ENCODE measurements around the gene FXYD2. TPM values are rescaled to one million over a fixed set of nuclear protein-coding genes. Genes with fewer than 3 reads are reported as not detected.

The FXYD2 gene
- total and polyA plus RNA-seq, 9 of the 15 experiments (the other 6 are each of a cell fraction or from before 2014, with no cell fraction given) = not detected

- TF ChIP-seq MAZ (CRISPR knock-in tag; conservative IDR thresholded peaks at IDR 0.05 in 1 of 2, IDR thresholded peaks at IDR 0.05 in 1 of 2) = peak in 1 of 2 experiments; percentile 75; a peak in 2 of 4 replicates
- TF ChIP-seq, protein P1, sequence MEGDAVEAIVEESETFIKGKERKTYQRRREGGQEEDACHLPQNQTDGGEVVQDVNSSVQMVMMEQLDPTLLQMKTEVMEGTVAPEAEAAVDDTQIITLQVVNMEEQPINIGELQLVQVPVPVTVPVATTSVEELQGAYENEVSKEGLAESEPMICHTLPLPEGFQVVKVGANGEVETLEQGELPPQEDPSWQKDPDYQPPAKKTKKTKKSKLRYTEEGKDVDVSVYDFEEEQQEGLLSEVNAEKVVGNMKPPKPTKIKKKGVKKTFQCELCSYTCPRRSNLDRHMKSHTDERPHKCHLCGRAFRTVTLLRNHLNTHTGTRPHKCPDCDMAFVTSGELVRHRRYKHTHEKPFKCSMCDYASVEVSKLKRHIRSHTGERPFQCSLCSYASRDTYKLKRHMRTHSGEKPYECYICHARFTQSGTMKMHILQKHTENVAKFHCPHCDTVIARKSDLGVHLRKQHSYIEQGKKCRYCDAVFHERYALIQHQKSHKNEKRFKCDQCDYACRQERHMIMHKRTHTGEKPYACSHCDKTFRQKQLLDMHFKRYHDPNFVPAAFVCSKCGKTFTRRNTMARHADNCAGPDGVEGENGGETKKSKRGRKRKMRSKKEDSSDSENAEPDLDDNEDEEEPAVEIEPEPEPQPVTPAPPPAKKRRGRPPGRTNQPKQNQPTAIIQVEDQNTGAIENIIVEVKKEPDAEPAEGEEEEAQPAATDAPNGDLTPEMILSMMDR (IDR thresholded peaks at IDR 0.05 in 2 of 3, conservative IDR thresholded peaks at IDR 0.05 in 1 of 3; ENCODE audit: insufficient read depth in 2 of 3, low read depth in 1 of 3, low read length in 3 of 3) = peak; percentile 84 to 93 (median 88)
- 0 out of 2 replicates have a peak, but pooled peaks have one; percentile 12 for TF ChIP-seq JUND (IDR thresholded peaks at IDR 0.05; ENCODE audit: borderline replicate concordance, low read depth, low read length)
- TF ChIP-seq JUND (tag; IDR thresholded peaks at IDR 0.05; ENCODE audit: borderline replicate concordance, low read depth, low read length) = no peak
These were observed 16.8 kb downstream of the FXYD2 start (continued) for GRCh38 chr11:117807482-117808327.

GRCh38 chr11:117806846-117807245, 17.7 kb downstream of the FXYD2 start:
- ATAC-seq (no peak), FAIRE-seq (no peak), DNase-seq (ENCODE audit: extremely low read depth in 1 of 4, low spot score in 3 of 4) (no peak)
- Histone ChIP-seq H3K4me1 (replicated peaks in 1 of 2; ENCODE audit: control insufficient read depth in 2 of 2, insufficient read depth in 2 of 2, low read length in 2 of 2) (peaks cover 13 to 14% of the 10 kb centered on the region in 2 experiments; a peak in 4 of 5 replicates), H3K27me3 (ENCODE audit: control insufficient read depth in 2 of 2, insufficient read depth in 2 of 2, low read length in 2 of 2) (peaks cover 0 to 37% of the 10 kb centered on the region in 2 experiments; a peak in 3 of 5 replicates), H3K9me1 (ENCODE audit: control insufficient read depth, insufficient read depth, low read length) (no peaks in the 10 kb centered on the region), H3K4me3 (no peak overlapping the region), H3K79me2 (ENCODE audit: control insufficient read depth, insufficient read depth, low read length) (no peaks in the 10 kb centered on the region), H3K4me2 (ENCODE audit: insufficient read depth, low read length) (no peak overlapping the region), H3K36me3 (ENCODE audit: control insufficient read depth, insufficient read depth, low read length) (no peaks in the 10 kb centered on the region), H4K20me1 (replicated peaks; ENCODE audit: control insufficient read depth, insufficient read depth, low read length) (no peaks in the 10 kb centered on the region; the same call in 1 of the 2 replicates), H3K27ac (ENCODE audit: extremely low read depth, low read depth, low read length) (no peak overlapping the region), H3K9ac (ENCODE audit: insufficient read depth in 1 of 2, low read depth in 2 of 2, low read length in 2 of 2) (no peak overlapping the region), H2AFZ (ENCODE audit: low read depth, low read length) (no peak overlapping the region), H3K9me3 (replicated peaks; ENCODE audit: control insufficient read depth, insufficient read depth, low read depth, low read length) (no peaks in the 10 kb centered on the region)
- in situ Hi-C loops (cut with MboI) (loop anchor here (10.0 kb wide), 1 partner anchor 362 kb away; no protein-coding TSS in a partner anchor), intact Hi-C loops (cut with micrococcal nuclease) (loop anchor here (1.0 to 5.0 kb wide), 3 partner anchors 10 to 365 kb away; no protein-coding TSS in a partner anchor)
- no TSS peak for BruUV-seq (replicated peaks)
- CTCF ChIA-PET (ENCODE audit: low intra/inter-chr PET ratio) = interaction anchor here (0.7 to 3.3 kb wide), 5 partner anchors 11 to 681 kb away, joined by 3 to 52 read pairs (median 4); no protein-coding TSS in a partner anchor
- WGBS (ENCODE audit: insufficient coverage, low coverage, missing lambda C conversion rate) = 17% methylated on average over 5 of the region's 5 CpGs
- POLR2A ChIA-PET = interaction anchor here (0.7 kb wide), 1 partner anchor 946 kb away, joined by 3 read pairs; no protein-coding TSS in a partner anchor
- TF ChIP-seq ILK (tag; IDR thresholded peaks at IDR 0.05; ENCODE audit: borderline replicate concordance, low read depth) (no peak), PRMT5 (CRISPR knock-in tag; IDR thresholded peaks at IDR 0.05) (no peak), ZNF586 (CRISPR knock-in tag; conservative IDR thresholded peaks at IDR 0.05) (no peak), ZNF830 (CRISPR knock-in tag; IDR thresholded peaks at IDR 0.05) (no peak), EWSR1 (IDR thresholded peaks at IDR 0.05; ENCODE audit: borderline replicate concordance, low read depth, partially characterized antibody) (no peak), MTA3 (IDR thresholded peaks at IDR 0.05; ENCODE audit: borderline replicate concordance) (no peak), CSDE1 (IDR thresholded peaks at IDR 0.05) (no peak), SP1 (CRISPR knock-in tag; IDR thresholded peaks at IDR 0.05) (no peak), POU5F1 (IDR thresholded peaks at IDR 0.05; ENCODE audit: borderline replicate concordance, low read depth, low read length, partially characterized antibody) (no peak), SREBF1 (IDR thresholded peaks at IDR 0.05; ENCODE audit: borderline replicate concordance, low read depth, low read length) (no peak), SIN3A (IDR thresholded peaks at IDR 0.05; ENCODE audit: borderline replicate concordance in 2 of 2, control insufficient read depth in 1 of 2, low read depth in 2 of 2, low read length in 2 of 2) (no peak)
- TF ChIP-seq, protein P2, sequence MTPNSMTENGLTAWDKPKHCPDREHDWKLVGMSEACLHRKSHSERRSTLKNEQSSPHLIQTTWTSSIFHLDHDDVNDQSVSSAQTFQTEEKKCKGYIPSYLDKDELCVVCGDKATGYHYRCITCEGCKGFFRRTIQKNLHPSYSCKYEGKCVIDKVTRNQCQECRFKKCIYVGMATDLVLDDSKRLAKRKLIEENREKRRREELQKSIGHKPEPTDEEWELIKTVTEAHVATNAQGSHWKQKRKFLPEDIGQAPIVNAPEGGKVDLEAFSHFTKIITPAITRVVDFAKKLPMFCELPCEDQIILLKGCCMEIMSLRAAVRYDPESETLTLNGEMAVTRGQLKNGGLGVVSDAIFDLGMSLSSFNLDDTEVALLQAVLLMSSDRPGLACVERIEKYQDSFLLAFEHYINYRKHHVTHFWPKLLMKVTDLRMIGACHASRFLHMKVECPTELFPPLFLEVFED (CRISPR knock-in tag; conservative IDR thresholded peaks at IDR 0.05) = no peak
